Umbilical cord (tissue), 2 donors: ENCODE results near the gene SMKR1. TPM values are rescaled to one million over a fixed set of nuclear protein-coding genes. Genes with fewer than 3 reads are reported as not detected.
"Not testable (repeated sequence)": the region's sequence is repeated elsewhere in the genome, so short reads cannot be mapped to it uniquely, and the experiment has no call there.

Experiments used
- DNase-seq: peaks from one replicate; pipeline ENCODE4 v3.0.0-alpha.2; 2015; ENCODE audit warnings: low spot score
- total RNA-seq: library from RNA; depleted of rRNA; stranded (reverse); fragments of >200 nt; gene quantifications from one replicate; pipeline ENCODE4 v1.2.3, GENCODE V29; 2014; ENCODE audit warnings: low replicate concordance; ENCODE audit not compliant: insufficient read depth

Gene SMKR1
- total RNA-seq, 1 donor from 2014 or later, result not detected

DNA sequence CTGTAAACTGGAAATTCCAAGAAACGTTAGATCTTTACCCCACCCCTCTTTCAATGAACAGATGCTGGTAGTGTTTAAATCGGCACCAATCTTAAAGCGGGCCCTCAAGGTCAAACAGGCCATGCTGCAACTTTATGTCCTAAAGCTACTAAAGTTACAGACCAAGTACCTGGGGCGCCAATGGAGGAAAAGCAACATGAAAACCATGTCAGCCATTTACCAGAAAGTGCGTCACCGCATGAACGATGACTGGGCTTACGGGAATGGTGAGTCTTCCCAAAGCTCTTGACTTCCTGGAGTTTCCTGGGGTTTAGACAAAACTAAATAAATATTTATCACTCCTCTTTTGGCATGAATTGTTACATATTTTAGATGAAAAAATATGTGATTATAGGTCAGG lies 19.6 kb upstream of the SMKR1 start:
- DNase-seq, result no peak

DNA sequence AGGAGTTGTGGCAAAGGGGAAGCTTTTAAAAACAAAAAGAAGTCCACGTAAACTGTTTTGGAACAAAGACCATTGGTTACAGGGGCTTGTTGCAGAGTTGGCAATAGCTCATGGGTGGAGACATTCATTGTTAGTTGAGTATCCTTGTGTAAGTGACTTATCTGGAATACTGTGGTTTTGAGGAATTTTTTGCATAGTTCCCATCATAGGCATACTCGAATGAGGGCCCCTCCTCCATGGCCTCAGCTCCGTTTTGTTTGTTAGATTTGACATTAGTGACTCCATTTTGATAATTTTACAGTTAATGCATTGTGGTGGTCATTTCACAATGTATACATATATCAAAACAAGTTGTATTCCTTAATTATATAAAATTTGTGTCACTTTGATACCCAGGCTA lies 12.8 kb upstream of the SMKR1 start:
- DNase-seq, result no peak

DNA sequence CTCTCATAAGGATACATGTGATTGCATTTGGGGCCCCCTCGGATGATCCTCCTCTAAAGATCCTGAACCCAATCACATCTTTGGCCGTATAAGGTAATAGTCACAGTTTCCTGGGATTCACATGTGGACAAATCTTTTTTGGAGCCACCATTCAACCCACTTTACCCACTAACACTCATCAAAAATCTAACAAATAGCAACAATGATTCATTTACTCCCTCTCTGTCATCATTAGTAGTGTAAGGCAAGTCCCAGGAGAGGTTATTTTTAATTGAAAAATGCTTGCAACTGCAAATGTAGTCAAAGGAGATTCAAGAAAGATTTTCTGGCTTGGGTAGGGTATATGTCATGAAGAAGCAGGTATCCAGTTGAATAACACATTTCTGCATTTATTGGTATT lies 9.9 kb upstream of the SMKR1 start:
- no peak for DNase-seq

DNA sequence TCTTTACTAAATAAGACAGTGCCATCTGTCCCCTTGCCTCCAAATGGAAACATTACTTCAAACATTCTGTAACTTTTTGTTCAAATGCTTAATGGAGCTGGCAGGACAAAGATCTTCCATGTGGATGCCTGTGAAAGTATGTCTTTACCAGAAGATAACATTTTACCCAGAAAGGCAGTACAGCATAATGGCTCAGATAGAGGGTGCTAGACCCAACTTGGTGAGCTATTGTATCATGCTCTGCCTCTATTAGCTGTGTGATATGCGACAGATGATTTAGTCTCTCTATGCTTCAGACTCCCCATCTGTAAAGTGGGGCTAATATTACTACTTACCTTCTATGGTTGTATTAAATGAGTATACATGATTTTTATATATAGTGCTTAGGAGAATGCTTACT lies 8.8 kb upstream of the SMKR1 start:
- DNase-seq, result no peak

DNA sequence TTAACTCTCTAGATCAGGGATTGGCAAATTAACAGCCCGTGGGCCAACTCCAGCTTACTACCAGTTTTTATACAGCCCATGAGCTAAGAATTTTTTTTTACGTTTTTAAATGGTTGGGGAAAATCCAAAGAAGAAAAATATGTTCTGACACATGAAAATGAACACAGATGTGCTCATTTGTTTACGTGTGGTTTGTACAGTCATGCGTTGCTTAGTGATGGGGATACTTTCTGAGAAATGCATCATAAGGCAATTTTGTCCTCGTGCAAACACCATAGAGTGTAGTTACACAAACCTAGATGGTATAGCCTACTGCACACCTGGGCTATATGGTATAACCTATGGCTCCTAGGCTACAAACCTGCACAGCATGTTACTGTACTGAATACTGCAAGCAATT lies 8.3 kb upstream of the SMKR1 start:
- no peak for DNase-seq

DNA sequence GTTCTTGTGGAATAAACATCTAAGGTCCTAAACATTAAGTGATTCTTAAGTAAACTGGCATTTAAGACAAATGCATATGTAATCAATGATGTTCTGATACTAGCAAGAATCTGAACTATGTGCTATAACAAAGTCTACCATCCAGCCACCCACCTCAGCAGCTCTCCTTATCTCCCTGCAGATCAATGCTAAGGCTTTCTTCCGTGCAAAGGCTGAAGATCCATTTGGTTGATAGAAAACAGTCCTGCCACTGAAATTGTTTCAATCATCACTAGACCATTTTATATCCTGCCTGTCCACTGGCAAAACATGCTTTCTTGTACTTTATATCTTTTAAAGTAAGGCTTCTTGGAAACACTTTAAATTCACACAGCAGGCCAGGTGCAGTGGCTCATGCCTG lies 6.3 kb upstream of the SMKR1 start:
- DNase-seq, result no peak

DNA sequence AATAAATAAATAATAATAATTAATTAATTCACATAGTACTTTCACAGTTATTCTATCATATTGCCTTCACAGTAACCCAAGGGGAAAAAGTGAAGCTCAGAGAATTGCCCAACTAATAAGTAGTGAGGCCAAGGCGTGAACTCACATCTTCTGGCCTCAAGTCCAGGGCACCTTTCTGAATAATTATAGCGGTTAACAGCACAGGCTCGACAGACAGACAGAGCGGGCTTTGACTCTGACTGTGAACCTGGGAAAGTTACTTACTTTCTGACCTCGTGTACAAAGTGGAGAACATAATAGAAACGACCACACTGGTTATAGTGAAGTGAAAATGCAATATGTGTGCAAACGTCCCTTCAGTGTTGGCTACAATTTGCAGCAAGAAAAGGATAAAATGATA lies 5.7 kb upstream of the SMKR1 start:
- DNase-seq, result no peak

DNA sequence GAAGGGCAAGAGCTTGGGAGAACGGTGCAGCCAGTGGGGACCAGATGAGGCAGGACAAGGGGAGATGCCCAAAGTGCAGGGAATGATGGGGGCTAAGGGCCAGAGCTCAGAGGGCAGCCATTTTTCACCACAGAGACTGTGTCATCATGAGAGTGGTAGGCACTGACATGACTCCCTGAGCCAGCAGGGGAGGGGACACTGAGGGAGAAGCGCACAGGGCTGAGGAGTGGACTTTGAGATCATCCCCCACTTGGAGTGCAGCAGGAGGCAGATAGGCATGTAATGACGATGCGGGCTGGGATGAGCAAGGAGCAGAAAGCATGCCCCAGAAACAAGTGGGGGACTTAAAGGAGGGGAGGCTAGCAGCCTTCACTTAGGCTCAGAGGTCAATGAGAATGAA lies 5.2 kb upstream of the SMKR1 start:
- no peak for DNase-seq

DNA sequence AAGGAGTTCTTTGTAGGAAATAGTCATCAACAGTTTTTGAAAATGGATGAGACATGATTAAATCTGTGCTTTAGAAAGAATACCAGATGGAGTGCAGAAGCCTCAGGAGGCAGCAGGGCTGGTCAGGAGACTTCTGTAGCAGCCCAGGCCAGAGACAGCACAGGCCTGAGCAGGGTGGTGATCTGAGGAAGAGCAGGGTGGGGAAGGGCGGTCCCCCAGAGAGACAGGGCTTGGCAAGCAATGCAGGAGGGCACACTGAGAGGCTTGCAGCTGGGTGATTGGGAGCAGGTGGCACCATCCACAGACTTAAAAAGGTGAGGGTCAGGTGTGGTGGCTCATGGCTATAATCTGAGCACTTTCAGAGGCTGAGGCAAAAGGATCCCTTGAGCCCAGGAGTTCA lies 4.3 kb upstream of the SMKR1 start:
- no peak for DNase-seq

DNA sequence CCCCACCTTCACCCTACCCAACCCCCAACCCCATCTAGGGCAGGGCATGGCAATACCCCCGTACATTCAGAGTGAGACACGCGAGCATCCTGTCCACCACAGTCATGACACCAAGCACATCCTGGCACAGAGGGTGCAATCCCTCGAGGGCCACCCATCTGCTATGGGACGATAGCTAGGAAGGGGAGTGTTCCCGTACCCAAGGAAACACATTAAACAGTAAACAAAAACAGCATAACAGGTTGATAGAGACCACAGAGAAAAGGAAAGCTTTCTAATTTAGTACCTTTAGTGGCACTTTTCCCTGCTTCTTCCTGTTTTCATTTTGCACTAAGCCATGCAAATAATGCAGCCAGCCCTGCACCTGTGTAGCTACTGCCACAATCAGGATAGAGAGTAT lies 2.3 kb upstream of the SMKR1 start:
- DNase-seq, result no peak

DNA sequence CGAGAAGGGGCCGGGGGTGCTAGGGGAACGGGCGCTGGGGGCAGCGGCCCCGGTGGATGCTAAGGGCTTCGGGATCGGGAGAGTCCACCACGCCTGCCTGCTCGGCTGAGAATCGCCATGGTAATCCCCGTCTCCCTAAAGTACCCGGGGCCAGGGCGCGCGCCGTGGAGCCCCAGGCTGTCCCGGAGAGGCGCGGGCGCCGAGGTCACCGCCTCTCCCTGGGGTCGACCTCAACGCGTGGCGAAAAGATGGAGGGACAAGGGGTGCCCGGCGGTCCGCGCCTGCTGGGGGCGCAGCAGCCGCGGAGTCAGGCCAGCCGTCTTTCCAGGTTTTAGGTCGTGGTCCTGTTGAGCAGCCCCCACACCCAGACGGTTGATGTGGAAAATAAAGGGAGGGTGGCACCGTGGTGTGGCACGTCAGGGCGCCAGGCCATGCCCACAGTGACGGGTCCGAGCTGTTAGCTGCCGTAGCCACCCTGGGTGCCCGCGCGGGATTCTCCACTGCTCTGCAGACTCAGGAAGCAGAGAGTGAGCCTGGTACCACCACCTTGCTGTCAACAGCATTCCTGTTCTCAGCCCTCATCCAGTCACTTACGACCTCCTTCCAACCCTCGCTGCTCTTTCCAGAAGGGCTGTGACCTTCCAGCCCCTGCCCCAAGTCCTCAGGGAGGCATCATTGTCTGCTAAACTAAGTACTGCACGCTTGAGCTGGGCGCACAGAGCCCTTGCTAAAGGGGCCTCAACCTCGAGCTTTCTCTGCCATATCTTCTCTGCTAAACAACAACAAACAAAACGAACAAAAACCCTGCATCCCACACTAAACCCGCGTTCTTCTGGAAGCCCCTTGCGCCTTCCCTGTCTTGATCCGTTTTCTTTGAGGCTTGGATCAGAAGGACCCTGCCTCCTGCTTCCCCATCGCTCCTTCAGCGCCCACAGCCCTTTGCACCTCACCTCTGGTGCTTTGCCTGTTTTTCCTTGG lies 666 bp downstream of the SMKR1 start:
- no peak for DNase-seq

DNA sequence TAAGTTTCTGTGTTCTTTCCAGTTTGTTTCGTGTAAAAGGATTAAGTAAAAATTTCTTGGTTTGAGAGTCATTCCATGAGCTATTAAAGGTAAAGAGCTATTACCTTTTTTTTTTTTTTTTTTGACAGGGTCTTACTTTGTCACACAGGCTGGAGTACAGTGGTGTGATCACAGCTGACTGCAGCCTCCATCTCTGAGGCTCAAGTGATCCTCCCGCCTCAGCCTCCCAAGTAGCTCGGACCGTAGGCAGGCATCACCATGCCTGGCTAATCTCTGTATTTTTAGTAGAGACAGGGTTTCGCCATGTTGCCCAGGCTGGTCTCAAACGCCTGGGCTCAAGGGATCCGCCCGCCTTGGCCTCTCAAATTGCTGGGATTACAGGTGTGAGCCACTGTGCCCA lies 1.4 kb downstream of the SMKR1 start:
- no peak for DNase-seq

DNA sequence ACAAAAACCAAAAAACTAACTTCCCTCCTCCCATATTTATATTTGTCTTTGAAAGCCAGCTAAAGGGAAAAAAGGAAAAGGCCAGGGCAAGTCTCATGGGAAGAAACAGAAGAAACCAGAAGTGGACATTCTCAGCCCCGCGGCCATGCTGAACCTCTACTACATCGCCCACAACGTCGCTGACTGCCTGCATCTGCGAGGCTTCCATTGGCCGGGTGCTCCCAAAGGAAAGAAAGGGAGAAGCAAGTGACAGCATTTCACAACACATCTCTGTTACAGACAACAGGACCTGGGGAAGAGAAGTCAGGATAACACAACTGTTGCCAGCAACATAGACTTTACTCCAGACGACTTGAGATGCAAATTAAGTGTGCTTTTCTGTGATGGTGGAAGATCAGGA lies 9.9 kb downstream of the SMKR1 start:
- DNase-seq, result no peak

DNA sequence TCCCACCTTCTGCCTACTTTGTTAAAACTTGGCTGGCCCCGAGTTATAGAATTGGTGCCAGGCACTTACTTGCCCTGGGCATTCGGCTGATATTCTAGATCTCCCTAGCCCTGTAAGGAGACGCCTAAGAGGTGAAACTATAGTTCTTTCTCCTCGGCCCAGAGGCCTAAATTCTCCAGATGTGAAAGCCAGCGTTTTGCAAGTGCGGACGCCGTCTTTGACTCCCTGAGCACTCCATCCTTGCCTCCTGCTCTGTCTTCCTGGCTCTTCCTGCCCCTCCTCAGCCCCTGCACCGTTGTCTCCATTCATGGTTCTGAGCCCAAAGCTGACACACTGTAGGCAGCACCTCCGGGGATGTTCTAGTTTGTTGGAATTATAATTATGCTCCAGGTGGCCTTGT lies 11.2 kb downstream of the SMKR1 start:
- DNase-seq, result no peak

DNA sequence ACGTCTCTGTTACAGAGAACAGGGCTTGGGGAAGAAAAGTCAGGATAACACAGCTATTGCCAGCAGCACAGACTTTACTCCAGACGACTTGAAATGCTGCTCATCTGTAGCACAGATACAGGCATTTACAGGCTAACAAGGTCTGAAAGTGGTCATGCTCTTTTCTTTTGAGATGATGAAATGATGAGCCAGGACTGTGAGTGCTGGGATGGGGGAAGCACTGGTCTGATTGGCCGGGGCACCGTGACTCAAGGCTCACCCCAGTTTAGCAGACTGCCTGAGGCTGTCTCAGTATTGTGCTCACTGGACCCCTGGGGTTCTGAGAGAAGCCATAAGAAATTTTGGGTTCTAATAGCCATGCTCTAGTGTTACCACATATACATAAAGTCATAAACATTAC lies 12.4 kb downstream of the SMKR1 start:
- DNase-seq, result no peak

DNA sequence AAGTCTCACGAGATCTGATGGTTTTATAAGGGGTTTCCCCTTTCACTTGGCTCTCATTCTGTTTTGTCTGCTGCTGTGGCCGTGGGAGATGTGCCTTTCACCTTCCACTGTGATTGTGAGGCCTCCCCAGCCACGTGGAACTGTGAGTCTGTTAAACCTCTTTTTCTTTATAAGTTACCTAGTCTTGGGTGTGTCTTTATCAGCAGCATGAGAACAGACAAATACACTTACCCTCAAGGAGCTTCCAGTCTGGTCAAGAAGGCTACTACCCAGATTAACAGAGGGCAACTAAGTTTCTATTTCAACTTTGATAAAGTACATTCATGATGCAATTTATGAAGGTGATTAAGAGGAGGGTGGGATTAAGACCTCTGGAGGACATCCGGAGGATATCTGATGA lies 13.1 kb downstream of the SMKR1 start:
- no peak for DNase-seq

DNA sequence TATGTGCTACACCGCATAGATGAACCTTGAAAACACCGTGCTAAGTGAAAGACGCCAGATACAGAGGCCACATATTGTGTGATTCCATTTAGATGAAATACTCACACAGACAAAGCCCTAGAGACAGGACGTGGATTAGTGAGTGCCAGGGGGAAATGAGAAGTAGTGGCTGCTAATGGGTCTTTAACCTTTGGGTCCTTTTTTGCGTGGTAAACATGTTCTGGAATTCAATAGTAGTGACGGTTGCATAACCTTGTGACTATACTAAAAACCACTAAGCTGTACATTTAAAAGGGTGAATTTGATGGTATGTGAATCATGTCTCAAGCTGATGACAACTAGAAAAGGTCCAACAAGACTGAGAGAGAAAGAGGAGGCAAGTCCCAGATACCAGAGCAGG lies 15.6 kb downstream of the SMKR1 start:
- no peak for DNase-seq

DNA sequence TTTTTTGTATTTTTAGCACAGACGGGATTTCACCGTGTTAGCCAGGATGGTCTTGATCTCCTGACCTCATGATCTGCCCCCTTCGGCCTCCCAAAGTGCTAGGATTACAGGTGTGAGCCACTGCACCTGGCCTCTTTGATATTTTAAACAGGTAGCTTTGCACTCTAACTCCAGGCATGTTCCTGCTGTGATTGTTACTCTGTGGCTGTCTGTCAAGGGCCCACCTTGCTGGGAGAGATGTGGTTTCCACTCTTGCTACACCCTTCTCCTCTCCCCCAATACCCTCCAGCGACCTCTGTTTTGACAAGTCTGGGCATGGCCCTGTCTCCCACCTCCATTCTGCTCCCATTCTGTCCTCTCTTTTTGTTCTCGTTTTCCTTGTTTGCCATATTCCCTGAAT lies 17.1 kb downstream of the SMKR1 start:
- DNase-seq, result no peak

DNA sequence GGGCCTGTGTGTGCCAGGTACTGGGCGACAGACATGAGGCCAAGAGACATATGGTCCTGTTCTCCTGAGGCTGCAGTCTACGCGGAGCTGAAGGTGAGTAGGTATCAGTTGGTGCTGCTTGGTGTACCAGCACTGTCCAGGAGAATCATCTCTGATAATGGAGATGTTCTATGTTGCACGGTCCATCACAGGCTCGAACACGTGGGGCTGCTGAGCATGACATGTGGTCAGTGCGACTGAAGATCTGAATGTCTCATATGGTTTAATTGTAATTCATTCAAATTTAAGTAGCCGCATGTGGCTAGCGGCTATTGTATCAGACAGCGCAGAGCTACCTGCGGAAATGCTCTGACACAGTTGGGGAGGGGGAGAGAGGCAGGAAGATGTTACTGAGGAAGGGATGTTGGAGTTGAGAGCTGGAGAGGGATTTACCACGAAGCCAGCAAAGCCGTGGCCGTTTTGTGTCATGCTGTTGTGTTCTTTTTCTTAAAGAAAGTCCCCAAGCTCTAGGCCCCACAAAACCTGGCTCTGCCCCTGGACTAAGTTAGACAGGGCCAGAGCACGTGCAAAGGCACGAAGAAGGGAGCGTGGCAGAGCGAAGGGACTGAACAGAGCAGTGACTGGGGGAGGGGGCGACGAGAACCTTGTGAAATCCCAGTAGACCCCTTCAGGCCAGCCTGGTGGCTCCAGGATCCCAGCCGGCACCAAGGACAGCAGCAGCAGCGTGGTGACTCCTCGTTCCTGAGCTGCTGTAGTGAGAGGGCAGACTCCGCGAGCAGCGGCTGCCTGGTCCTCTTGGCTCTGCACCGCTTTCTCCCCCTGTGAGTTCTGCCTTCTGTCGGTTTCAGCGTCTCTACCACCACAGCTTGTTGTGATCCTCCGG lies 20.0 kb downstream of the SMKR1 start:
- DNase-seq, result no peak

DNA sequence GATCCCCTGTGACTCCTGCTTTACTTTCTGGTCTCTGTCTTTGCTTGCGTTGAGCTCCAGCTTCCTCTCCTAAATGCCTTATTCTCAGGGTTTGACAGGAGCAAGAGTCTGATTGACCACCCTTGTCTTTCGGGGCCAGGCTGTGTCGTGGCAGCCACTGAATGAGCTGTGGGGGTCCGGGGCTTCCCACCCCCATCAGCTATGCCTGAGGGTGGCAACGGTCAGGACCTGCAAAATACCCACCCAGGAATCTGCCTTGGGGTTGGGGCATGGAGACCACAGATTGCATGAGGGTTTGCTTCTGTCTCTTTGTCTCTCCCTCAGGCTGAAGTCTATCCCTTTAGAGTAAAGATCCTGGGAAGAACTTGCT lies 20.6 kb downstream of the SMKR1 start:
- DNase-seq, result no peak

DNA sequence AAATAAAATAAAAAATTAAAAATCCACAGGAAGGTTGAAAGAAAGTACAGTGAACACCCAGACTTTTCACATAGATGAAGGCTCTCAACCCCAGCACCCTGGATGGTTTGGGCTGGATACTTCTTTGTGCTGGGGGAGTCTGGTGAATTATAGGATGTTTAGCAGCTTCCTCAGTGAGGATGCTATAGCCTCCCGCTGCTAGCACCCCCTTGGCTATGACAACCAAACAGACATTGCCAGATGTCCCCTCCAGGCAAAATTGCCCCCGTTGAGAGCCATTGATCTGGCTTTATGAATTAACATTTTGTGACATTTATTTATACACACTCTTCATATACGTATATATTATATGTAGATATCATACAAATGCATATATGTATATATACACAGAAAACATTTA lies 21.6 kb downstream of the SMKR1 start:
- DNase-seq, result no peak

DNA sequence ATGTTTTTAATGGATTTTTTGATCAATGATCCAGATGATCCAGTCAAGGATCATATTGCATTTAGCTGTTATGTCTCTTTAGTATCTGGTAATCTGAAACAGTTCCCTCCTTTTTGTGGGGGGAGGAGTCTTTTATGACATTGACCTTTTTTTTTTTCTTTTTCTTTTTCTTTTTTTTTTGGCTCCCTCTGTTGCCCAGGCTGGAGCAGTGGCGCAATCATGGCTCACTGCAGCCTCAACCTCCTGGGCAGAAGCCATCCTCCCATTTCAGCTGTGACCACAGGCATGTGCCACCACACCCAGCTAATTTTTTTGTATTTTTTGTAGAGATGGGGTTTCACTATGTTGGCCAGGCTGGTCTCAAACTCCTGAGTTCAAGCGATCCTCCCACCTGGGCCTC lies 22.1 kb downstream of the SMKR1 start:
- DNase-seq, result not testable (repeated sequence)
